ENCODE measurements around the gene TIGD3.

TIGD3 gene

DNA sequence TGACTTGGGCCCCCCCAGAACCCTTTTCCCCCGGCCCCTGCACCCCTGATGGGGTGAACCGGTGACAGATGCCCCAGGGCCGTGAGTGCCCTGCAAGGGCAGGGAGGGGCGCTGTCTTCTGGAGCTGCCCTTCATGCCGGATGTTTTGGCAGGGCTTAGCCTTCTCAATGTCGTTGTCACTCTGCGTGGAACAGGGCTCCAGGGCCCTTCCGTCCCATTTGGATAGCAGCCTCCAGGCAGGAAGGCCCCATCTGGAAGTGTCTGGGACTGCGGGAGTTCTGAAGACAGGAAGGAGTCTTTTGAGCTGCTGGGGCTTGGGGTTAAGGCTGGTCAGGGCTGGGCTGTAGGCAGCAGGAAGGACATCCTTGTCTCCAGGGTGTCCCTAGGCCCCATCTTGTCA is 36.4 kb downstream of the TIGD3 start:
- no peak for DNase-seq

DNA sequence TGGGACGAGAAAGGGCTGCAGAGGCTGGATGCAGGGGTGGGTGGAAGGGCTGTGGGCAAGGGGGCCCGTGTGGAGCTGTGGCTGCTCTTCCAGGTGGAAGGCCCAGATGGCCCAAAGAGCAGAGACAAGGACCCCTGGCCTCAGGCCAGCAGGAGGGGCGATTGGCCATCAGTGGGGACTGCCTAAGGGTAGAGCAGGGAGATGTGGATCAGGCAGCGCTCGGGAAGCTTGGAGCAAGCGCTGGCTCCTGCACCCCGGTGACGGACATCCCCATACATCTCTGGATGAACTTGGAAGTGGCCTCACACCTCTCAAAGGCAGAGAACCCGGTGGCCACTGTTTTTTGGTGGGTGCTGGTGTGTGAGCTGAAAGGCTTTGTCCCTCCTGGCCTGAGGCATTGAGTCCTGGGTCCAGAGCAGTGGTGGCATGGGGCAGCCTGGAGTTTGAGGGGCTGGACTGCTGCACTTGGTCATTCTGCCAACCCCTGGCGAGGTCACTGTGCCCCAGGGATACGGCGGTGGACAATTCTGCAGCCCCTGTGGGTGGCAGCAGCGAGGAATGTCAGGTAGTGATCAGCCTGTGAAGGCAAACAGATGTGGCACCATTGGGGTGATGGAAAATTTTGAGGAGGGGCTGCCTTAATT is 37.8 kb downstream of the TIGD3 start:
- DNase-seq, result no peak

DNA sequence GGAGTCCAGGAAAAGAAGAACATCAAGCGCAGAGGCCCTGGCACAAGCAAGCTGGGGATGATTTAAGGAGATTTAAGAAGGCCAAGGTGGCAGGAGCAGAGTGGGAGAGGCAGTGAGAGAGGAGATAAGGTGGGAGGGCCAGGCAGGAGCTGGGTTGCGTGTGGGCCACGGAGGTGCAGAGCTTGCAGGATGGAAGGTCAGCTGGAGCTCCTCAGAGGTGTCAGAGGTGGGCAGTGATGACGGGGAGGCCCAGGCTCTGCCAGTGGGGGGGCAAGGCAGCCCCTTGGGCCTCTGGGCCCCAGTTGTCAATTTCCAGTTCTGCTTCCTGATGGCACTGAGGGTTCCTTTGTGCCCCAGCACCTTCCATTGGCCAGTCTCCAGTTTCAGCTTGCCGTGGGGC is 38.3 kb downstream of the TIGD3 start:
- DNase-seq, result no peak

DNA sequence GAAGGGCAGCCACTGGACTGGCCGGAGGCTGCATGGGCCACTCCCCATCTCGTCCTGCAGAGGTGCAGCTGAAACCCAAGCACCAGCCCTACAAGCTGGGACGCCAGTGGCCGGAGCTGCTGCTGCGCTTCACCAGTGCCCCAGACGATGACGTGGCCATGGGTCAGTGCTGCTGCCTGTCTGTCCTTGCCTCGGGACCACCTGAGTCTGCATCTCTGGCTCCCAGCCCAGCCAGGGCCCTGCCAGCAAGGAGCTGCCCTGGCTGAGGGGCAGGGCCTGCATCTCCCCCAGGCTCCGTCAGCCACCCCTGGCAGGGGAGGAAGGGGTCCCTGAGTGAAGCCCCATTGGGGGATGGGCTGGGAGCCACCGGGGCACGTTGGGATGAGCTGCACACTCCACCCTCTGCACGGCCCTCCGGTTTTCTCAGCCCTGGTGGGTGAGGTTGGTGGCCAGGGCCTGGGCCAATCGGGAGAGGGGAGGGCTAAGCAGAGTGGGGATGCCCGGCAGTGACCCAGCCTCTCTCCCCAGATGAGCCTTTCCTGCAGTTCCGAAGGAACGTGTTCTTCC is 39.0 kb downstream of the TIGD3 start:
- DNase-seq, result no peak

- DNase-seq, result no peak
These were observed 39.6 kb downstream of the TIGD3 start for GRCh38 chr11:65394125-65394536.

DNA sequence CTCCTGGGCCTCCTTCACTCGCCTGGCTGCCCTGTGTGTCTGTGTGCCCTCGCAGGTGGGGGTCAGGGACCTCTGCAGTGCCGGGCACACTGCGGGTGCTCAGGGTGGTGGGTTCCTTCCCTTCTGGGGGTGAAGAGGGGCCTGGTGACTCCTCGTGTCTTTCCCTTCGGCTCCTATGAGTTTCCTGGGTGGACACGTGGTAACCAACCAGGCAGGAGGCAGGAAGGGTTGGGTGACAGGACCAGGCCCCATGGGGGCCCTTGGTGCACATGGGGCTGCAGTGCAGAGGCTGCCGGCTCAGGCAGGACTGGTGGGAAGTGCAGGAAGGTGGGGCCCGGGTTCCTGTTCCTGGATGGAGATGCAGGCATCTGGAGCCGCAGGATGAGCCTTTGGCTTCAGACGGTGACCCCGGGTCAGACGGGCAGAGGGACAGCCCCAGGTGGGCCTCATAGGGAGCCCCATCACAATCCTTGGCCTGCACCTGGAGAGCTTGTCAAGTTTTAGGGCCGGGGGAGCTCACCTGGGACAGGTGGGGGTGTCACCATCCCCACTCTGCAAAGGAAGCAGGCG is 41.5 kb downstream of the TIGD3 start:
- no peak for DNase-seq

- DNase-seq, result no peak
These were observed 42.5 kb downstream of the TIGD3 start for GRCh38 chr11:65396769-65397745.

DNA sequence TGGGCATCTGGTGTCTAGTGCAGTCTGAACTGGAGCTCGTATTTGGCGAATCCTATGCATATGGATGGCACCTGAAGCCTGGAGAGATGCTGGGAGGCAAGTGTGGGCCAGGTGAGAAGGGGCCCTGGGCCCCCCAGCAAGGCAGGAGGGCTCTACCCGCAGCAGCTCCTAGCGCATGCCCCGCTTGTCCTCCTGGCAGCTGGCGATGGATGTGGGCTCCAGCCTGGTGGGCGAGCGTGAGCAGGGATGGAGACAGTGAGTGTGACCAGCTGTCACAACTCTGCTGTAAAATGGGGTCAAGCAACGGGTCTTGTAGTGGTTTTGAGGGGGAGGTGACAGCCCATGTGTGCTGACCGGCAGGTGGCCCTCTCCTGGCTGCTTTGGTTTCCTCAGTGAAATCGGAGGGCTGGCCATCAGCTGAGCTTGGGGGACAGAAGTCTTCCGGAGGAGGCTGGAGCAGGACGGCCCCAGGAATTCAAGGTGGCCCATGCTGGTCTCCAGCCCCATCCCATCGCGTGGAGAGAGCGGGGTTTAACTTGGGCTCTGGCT is 43.9 kb downstream of the TIGD3 start:
- DNase-seq, result no peak

- DNase-seq, result no peak
These were observed 44.7 kb downstream of the TIGD3 start for GRCh38 chr11:65399249-65399648.

DNA sequence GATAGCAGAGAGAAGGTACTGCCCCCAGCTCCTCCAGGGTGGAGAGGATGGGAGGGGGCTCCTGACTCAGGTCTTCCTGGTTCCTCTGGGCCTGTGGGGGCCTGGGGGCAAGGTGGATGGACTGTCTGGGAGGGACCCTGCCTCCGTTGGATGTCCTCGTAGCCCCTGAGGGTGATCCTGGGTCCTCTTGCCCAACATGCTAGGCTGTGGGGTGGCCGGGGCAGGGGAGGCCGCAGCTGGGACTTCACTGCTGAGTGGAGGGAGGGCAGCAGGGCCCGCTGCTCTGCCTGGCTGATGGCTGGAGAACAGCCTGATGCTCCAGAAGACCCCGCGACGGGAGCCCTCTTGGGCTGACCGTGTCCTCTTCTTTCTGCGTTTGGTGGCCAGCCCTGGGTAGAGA is 45.3 kb downstream of the TIGD3 start:
- DNase-seq, result no peak

- no peak for DNase-seq
These were observed 45.9 kb downstream of the TIGD3 start for GRCh38 chr11:65400307-65401072.

- DNase-seq, result no peak
These were observed 46.7 kb downstream of the TIGD3 start for GRCh38 chr11:65401073-65401802.

DNA sequence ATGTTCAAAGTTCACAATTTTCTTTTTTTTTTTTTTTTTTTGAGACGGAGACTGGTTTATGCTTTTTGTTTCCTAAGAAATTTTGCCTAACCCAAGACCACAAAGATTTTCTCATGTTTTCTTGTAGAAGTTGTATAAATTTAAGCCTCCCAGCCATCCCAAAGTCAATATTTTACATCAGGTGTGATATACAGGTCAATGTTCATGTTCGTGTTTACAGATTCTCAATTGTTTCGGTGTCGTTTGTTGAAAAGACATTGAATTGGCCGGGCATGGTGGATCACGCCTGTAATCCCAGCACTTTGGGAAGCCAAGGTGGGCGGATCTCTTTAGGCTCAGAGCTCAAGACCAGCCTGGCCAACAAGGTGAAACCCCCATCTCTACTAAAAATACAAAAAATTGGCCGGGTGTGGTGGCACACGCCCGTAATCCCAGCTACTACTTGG is 47.3 kb downstream of the TIGD3 start:
- DNase-seq, result no peak

DNA sequence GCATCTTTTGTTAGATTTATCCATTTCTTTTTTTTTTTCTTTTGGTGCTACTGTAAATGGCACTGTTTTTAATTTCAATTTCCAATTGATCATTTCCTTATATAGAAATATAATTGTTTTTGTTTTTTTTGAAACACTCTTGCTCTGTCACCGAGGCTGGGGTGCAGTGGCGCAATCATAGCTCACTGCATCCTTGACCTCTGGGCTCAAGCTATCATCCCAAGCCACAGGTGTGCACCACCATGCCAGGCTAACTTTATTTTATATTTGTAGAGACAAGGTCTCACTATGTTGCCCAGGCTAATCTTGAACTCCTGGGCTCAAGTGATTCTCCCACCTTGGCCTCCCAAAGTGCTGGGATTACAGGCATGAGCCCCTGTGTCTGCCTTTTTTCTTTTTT is 48.2 kb downstream of the TIGD3 start:
- DNase-seq, result no peak

DNA sequence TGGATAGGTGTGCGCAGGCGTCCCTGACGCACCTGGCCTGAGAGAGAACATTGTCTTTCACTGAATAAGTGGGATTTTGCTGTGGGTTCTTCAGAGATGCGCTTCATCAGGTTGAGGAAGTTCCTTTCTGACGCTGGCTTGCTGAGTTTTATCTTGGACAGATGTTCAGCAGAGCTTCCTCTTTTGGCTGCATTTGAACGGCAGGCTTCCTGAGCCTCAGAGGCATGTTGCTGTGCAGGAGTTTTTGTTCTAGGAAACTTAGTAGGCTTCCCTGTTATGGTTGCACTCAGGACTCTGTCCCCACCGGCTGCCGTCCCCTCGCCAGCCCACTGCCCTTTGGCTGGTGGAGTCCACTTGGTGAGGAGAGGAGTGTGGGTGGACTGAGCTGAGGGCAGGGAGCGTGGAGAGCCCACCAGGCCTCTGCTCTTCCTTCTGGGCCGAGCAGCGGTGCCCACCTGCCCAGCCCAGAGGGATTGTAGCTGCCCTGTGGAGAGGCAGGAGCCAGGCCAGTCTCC is 49.1 kb downstream of the TIGD3 start:
- DNase-seq, result no peak

- no peak for DNase-seq
These were observed 49.7 kb downstream of the TIGD3 start for GRCh38 chr11:65404210-65404609.

DNA sequence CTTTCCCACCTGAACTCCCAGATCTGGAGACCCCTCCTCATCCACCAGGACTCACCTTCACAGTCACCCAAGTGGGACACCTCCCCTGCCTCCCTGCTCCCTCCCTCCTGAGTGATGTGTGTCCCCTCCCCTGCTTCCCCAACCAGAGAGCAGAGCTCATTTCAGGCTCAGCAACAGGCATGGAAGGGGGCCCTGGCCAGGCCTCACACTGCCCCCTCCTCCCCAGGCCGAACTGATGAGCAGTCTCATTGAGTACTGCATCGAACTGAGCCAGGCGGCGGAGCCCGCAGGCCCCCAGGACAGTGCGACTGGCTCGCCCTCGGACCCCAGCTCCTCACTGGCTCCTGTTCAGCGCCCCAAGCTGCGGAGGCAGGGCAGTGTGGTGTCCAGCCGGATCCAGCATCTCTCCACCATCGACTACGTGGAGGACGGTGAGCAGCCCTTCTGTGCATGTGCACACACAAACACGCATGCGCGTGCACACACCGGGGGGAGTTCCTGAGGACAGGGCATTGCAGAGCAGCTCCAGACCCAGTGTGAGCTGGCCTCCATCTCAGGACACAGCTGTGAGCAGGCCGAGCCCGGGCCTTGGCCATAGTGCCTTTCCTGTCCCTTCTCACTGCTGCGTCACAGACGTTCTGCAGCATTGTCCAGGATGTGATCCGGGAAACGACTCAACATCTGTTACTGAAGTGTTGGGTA is 50.2 kb downstream of the TIGD3 start:
- DNase-seq, result no peak
